ENCODE results near the gene S100A6.

The S100A6 gene

DNA sequence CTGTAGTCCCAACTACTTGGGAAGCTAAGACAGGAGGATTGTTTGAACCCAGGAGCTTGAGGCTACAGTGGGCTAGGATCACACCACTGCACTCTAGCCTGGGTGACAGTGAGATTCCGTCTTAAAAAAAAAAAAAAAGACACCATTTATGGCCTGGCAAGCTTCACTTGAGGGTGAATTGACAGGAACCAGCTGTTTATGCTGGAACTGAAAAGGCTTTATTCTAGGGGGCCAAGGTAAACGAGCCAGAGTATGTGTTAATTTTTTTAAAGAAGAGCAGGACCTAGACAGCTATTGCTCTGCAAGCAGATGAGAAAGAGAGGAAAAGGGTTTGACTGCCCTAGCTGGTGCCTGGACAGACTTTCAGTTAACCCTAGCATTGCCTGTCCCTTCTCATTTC lies 37.0 kb downstream of the S100A6 start:
- WGBS (ENCODE audit: insufficient coverage, insufficient read length): no CpG with 5 or more reads among the region's 2 CpGs
- Histone ChIP-seq H3K27me3 (ENCODE audit: control insufficient read depth, insufficient read depth, low read length) (no peaks in the 10 kb centered on the region), H3K4me3 (ENCODE audit: low read length) (no peak overlapping the region), H3K27ac (ENCODE audit: low read length) (no peak overlapping the region), H3K36me3 (ENCODE audit: control insufficient read depth, insufficient read depth, low read length) (no peaks in the 10 kb centered on the region), H3K9me3 (ENCODE audit: control insufficient read depth, insufficient read depth, low read length) (no peaks in the 10 kb centered on the region), H3K4me1 (ENCODE audit: control insufficient read depth, insufficient read depth, low read length) (no peaks in the 10 kb centered on the region)
- no peak for DNase-seq (ENCODE audit: low read depth, low spot score)

DNA sequence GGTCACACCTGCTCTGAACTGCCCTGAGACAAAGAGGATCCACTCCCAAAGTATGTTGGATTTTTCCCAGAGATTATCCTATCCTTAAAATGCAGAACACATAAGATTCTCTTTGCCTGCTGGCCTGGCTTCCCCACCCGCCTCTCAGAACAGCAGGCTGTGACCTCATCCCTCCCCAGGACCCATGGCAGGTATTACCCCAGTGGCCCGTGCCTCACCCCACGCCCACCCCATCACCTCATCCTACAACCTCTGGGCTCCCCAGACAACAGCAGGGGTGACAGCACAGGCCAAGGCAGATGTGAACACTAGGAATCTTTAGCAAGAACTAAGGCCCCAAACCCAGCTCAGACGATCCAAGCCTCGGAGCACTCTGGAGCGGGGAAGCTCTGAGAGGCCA lies 40.3 kb downstream of the S100A6 start:
- no peak overlapping the region for H3K4me3 ChIP-seq (ENCODE audit: low read length)
- DNase-seq (ENCODE audit: low read depth, low spot score): no peak
- H3K9me3 ChIP-seq (ENCODE audit: control insufficient read depth, insufficient read depth, low read length): no peaks in the 10 kb centered on the region
- H3K27me3 ChIP-seq (ENCODE audit: control insufficient read depth, insufficient read depth, low read length): no peaks in the 10 kb centered on the region
- no peaks in the 10 kb centered on the region for H3K36me3 ChIP-seq (ENCODE audit: control insufficient read depth, insufficient read depth, low read length)
- no peaks in the 10 kb centered on the region for H3K4me1 ChIP-seq (ENCODE audit: control insufficient read depth, insufficient read depth, low read length)
- no peak overlapping the region for H3K27ac ChIP-seq (ENCODE audit: low read length)
- WGBS (ENCODE audit: insufficient coverage, insufficient read length): no CpG with 5 or more reads among the region's 6 CpGs

DNA sequence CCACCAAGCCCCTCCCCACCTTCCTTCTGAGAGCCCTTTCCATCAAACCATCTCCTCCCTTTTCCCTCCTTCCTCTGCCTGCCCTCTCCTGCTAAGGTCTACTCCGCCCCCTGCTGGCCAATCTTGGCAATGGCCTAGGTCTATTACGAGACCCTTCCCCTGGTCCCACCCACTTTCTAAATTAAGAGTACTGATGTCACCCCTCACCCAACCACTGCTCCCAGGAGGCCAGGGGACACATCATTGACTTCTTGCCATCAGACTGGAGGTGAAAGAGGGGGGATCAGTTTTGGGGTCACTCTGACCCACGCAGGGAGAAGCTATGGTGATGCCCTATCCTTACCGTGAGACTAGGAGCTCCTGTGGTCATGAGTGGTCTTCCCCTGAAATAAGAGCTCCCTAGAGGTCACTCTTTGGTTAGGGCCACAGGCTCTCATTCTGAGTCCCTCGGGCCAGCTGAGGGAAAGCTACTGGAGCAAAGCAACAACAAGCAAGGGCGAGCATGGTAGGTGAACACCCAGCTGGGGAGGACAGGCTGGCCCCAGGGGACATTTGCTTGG lies 40.7 kb downstream of the S100A6 start:
- no CpG with 5 or more reads among the region's 6 CpGs for WGBS (ENCODE audit: insufficient coverage, insufficient read length)
- peak; percentile 82 for DNase-seq (ENCODE audit: low read depth, low spot score)
- H3K36me3 ChIP-seq (ENCODE audit: control insufficient read depth, insufficient read depth, low read length): no peaks in the 10 kb centered on the region
- no peak overlapping the region for H3K27ac ChIP-seq (ENCODE audit: low read length)
- no peaks in the 10 kb centered on the region for H3K4me1 ChIP-seq (ENCODE audit: control insufficient read depth, insufficient read depth, low read length)
- H3K4me3 ChIP-seq (ENCODE audit: low read length): no peak overlapping the region
- no peaks in the 10 kb centered on the region for H3K9me3 ChIP-seq (ENCODE audit: control insufficient read depth, insufficient read depth, low read length)
- no peaks in the 10 kb centered on the region for H3K27me3 ChIP-seq (ENCODE audit: control insufficient read depth, insufficient read depth, low read length)

GRCh38 chr1:153493343-153493960 lies 42.3 kb downstream of the S100A6 start:
- no CpG with 5 or more reads among the region's 6 CpGs for WGBS (ENCODE audit: insufficient coverage, insufficient read length)
- no peak for DNase-seq (ENCODE audit: low read depth, low spot score)
- no peak overlapping the region for H3K27ac ChIP-seq (ENCODE audit: low read length)

GRCh38 chr1:153490272-153491051 lies 45.3 kb downstream of the S100A6 start:
- DNase-seq (ENCODE audit: low read depth, low spot score): no peak
- H3K27me3 ChIP-seq (ENCODE audit: control insufficient read depth, insufficient read depth, low read length): no peaks in the 10 kb centered on the region
- WGBS (ENCODE audit: insufficient coverage, insufficient read length): no CpG with 5 or more reads among the region's 12 CpGs
- no peaks in the 10 kb centered on the region for H3K36me3 ChIP-seq (ENCODE audit: control insufficient read depth, insufficient read depth, low read length)
- H3K27ac ChIP-seq (ENCODE audit: low read length): no peak overlapping the region
- H3K4me3 ChIP-seq (ENCODE audit: low read length): no peak overlapping the region
- H3K4me1 ChIP-seq (ENCODE audit: control insufficient read depth, insufficient read depth, low read length): no peaks in the 10 kb centered on the region
- no peaks in the 10 kb centered on the region for H3K9me3 ChIP-seq (ENCODE audit: control insufficient read depth, insufficient read depth, low read length)

More at GRCh38 chr1:153493343-153493960, 42.3 kb downstream of the S100A6 start:
- no peaks in the 10 kb centered on the region for H3K4me1 ChIP-seq (ENCODE audit: control insufficient read depth, insufficient read depth, low read length)
- no peak overlapping the region for H3K4me3 ChIP-seq (ENCODE audit: low read length)
- H3K36me3 ChIP-seq (ENCODE audit: control insufficient read depth, insufficient read depth, low read length): no peaks in the 10 kb centered on the region
- H3K27me3 ChIP-seq (ENCODE audit: control insufficient read depth, insufficient read depth, low read length): no peaks in the 10 kb centered on the region
- no peaks in the 10 kb centered on the region for H3K9me3 ChIP-seq (ENCODE audit: control insufficient read depth, insufficient read depth, low read length)

DNA sequence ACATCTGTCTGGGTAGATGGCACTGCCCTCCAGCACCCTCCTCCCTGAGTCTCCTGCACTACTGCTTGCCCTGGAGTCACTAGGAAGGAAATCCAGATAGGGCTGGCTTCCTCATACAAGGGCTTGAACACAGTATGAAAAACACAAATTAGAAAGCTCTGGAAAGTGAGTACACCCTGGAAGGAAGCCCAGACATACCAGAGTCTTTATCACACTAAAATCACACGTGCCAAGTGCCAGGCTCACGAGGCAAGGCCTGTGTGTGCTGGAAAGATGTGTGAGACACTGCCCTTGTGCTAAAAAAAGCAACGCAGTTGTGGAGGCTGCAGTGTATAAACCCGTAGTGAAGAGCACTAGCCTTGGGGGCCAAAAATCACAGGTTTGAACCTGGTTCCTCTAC lies 47.1 kb downstream of the S100A6 start:
- no peaks in the 10 kb centered on the region for H3K27me3 ChIP-seq (ENCODE audit: control insufficient read depth, insufficient read depth, low read length)
- H3K27ac ChIP-seq (ENCODE audit: low read length): no peak overlapping the region
- whole genome bisulfite sequencing (ENCODE audit: insufficient coverage, insufficient read length): no CpG with 5 or more reads among the region's 4 CpGs
- H3K9me3 ChIP-seq (ENCODE audit: control insufficient read depth, insufficient read depth, low read length): no peaks in the 10 kb centered on the region
- H3K4me3 ChIP-seq (ENCODE audit: low read length): no peak overlapping the region
- peaks cover 6% of the 10 kb centered on the region for H3K4me1 ChIP-seq (ENCODE audit: control insufficient read depth, insufficient read depth, low read length)
- H3K36me3 ChIP-seq (ENCODE audit: control insufficient read depth, insufficient read depth, low read length): no peaks in the 10 kb centered on the region
- no peak for DNase-seq (ENCODE audit: low read depth, low spot score)

- no peak overlapping the region for H3K4me3 ChIP-seq (ENCODE audit: low read length)
- WGBS (ENCODE audit: insufficient coverage, insufficient read length): no CpG with 5 or more reads among the region's 2 CpGs
- DNase-seq (ENCODE audit: low read depth, low spot score): no peak
- no peaks in the 10 kb centered on the region for H3K9me3 ChIP-seq (ENCODE audit: control insufficient read depth, insufficient read depth, low read length)
- H3K4me1 ChIP-seq (ENCODE audit: control insufficient read depth, insufficient read depth, low read length): peaks cover 6% of the 10 kb centered on the region
- no peaks in the 10 kb centered on the region for H3K27me3 ChIP-seq (ENCODE audit: control insufficient read depth, insufficient read depth, low read length)
- H3K27ac ChIP-seq (ENCODE audit: low read length): no peak overlapping the region
- no peaks in the 10 kb centered on the region for H3K36me3 ChIP-seq (ENCODE audit: control insufficient read depth, insufficient read depth, low read length)
Measured at GRCh38 chr1:153487707-153488106, 48.1 kb downstream of the S100A6 start.

GRCh38 chr1:153485863-153486262 lies 49.9 kb downstream of the S100A6 start:
- Histone ChIP-seq H3K27me3 (ENCODE audit: control insufficient read depth, insufficient read depth, low read length) (no peaks in the 10 kb centered on the region), H3K27ac (ENCODE audit: low read length) (no peak overlapping the region), H3K4me3 (ENCODE audit: low read length) (no peak overlapping the region), H3K36me3 (ENCODE audit: control insufficient read depth, insufficient read depth, low read length) (no peaks in the 10 kb centered on the region), H3K9me3 (ENCODE audit: control insufficient read depth, insufficient read depth, low read length) (no peaks in the 10 kb centered on the region), H3K4me1 (ENCODE audit: control insufficient read depth, insufficient read depth, low read length) (peaks cover 6% of the 10 kb centered on the region)
- no peak for DNase-seq (ENCODE audit: low read depth, low spot score)
- WGBS (ENCODE audit: insufficient coverage, insufficient read length): no CpG with 5 or more reads among the region's 2 CpGs

Measured in iPS DF 6.9 (cell line).